MCF 10A (cell line): ENCODE data around the gene FLNC. TPM values are rescaled to one million over a fixed set of nuclear protein-coding genes. Genes with fewer than 3 reads are reported as not detected.

Experiments used
- BruUV-seq: library from RNA; stranded (reverse); fragments of 400-500 nt; replicated peaks from 2 replicates; lab custom pipeline; 2021; lab: Mats Ljungman, UMichigan
- CTCF ChIA-PET: fragments of 300-600 bp; sonication (Branson Sonifier 250); formaldehyde crosslinking; extraction: SDS; loops from one replicate; lab custom pipeline; 2021; ENCODE audit warnings: antibody characterized with exemption, inconsistent platforms; lab: Yijun Ruan, JAX
- POLR2A ChIA-PET: fragments of 300-600, 350-650 bp; sonication (Branson Sonifier 250); formaldehyde crosslinking; extraction: SDS; loops from one replicate; lab custom pipeline; 2020; ENCODE audit warnings: antibody characterized with exemption, inconsistent platforms; lab: Yijun Ruan, JAX
- DNase-seq: peaks from one replicate; pipeline ENCODE4 v3.0.0-alpha.2; 2018; ENCODE audit not compliant: unreplicated experiment
- H3K27ac Mint-ChIP-seq: one replicate; pipeline ENCODE4 v1.8.0; 2022; ENCODE audit warnings: mild to moderate bottlenecking, low read depth, mixed read lengths; ENCODE audit not compliant: unreplicated experiment
- H3K27me3 Mint-ChIP-seq: one replicate; pipeline ENCODE4 v1.8.0; 2022; ENCODE audit warnings: mixed read lengths; ENCODE audit not compliant: insufficient read depth, unreplicated experiment
- H3K36me3 Mint-ChIP-seq: one replicate; pipeline ENCODE4 v1.8.0; 2022; ENCODE audit warnings: mild to moderate bottlenecking, moderate library complexity, mixed read lengths; ENCODE audit not compliant: insufficient read depth, unreplicated experiment
- H3K4me1 Mint-ChIP-seq: one replicate; pipeline ENCODE4 v1.8.0; 2022; ENCODE audit warnings: mixed read lengths; ENCODE audit not compliant: insufficient read depth, unreplicated experiment
- H3K4me3 Mint-ChIP-seq: one replicate; pipeline ENCODE4 v1.8.0; 2022; ENCODE audit warnings: mild to moderate bottlenecking, moderate library complexity, mixed read lengths; ENCODE audit not compliant: unreplicated experiment
- H3K9me3 Mint-ChIP-seq: one replicate; pipeline ENCODE4 v1.8.0; 2022; ENCODE audit warnings: mixed read lengths; ENCODE audit not compliant: unreplicated experiment
- CTCF ChIP-seq: fragments of 200-600 bp; IDR thresholded peaks from one replicate; pipeline ENCODE4 v1.8.0; 2022; ENCODE audit warnings: antibody characterized with exemption, mild to moderate bottlenecking; ENCODE audit not compliant: unreplicated experiment
- intact Hi-C: fragments of 100-400 bp; cut with micrococcal nuclease; formaldehyde crosslinking; loops from 2 replicates; pipeline ENCODE4 v1.14.1; 2022
- total RNA-seq: library from RNA; stranded (reverse); gene quantifications from 2 replicates; pipeline ENCODE4 v1.2.3, GENCODE V29; 2022

The FLNC gene
- total RNA-seq, 1 experiment from 2014 or later, result 0.28 TPM

DNA sequence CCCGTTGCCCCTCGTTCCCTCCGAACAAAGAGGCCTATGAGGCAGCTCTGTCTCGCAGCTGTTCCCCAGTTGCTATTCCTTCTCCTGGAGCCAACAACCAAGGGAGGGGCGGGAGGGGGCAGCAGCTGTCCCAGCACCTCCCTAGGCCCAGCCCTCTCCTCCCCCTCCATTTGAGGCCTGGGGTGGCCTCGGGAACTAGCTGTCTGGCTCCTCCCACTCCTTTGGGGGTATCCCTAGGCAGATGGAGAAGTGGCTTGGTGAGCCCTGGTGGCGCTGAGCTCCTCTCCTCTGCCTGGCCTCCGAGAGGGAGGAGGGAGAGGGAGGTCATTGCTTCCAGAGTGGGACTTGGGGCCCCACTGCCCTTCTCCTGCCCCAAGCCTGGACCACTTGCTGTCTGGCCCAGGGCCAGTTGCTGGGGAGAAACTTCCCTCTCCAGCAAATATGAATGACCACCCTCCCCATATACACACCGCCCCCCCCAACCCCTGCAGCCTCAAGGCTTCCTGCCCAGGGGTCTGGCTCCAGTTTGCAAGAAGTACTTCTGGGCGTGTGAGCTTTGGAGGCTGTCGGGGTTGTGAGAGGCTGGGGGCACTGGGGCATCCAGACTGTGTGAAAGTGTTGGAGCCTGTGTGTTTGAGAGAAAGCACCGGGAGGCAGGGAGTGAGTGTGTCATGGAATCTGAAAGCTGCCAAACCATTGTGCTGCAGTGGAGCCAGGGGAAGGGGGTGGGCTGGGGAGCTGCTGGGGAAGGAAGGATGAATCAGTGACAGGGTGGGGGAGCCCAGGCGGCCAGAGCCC is 3.1 kb downstream of the FLNC start:
- H3K4me1 Mint-ChIP-seq, result no peaks in the 10 kb centered on the region
- no peak overlapping the region for H3K4me3 Mint-ChIP-seq
- POLR2A ChIA-PET, result no interaction called here
- H3K27me3 Mint-ChIP-seq, result peaks cover 11% of the 10 kb centered on the region
- DNase-seq, result no peak
- H3K27ac Mint-ChIP-seq, result no peak overlapping the region
- no peaks in the 10 kb centered on the region for H3K9me3 Mint-ChIP-seq
- intact Hi-C loops, result no loop called here
- no peaks in the 10 kb centered on the region for H3K36me3 Mint-ChIP-seq
- TF ChIP-seq CTCF, result no peak
- CTCF ChIA-PET, result interaction anchor here (0.6 to 0.7 kb wide), 2 partner anchors 109 to 247 kb away, joined by 3 read pairs; no protein-coding TSS in a partner anchor
- no TSS peak for BruUV-seq

GRCh38 chr7:128833946-128834325 is 3.7 kb downstream of the FLNC start:
- Mint-ChIP-seq H3K4me1 (no peaks in the 10 kb centered on the region), H3K9me3 (no peaks in the 10 kb centered on the region), H3K36me3 (no peaks in the 10 kb centered on the region), H3K27me3 (peaks cover 11% of the 10 kb centered on the region), H3K27ac (no peak overlapping the region), H3K4me3 (no peak overlapping the region)
- no peak for TF ChIP-seq CTCF
- BruUV-seq, result no TSS peak
- ChIA-PET POLR2A (interaction anchor here (1.0 kb wide), 1 partner anchor 10 kb away, joined by 4 read pairs; no protein-coding TSS in a partner anchor), CTCF (interaction anchor here (0.7 kb wide), 1 partner anchor 109 kb away, joined by 3 read pairs; no protein-coding TSS in a partner anchor)
- intact Hi-C loops, result no loop called here
- DNase-seq, result no peak

GRCh38 chr7:128835231-128835751 is 5.1 kb downstream of the FLNC start:
- Mint-ChIP-seq H3K9me3 (no peaks in the 10 kb centered on the region), H3K4me1 (no peaks in the 10 kb centered on the region), H3K27me3 (peaks cover 6% of the 10 kb centered on the region), H3K27ac (no peak overlapping the region), H3K4me3 (no peak overlapping the region), H3K36me3 (no peaks in the 10 kb centered on the region)
- POLR2A ChIA-PET, result interaction anchor here (0.6 kb wide), 1 partner anchor 21 kb away, joined by 3 read pairs; no protein-coding TSS in a partner anchor
- no peak for TF ChIP-seq CTCF
- intact Hi-C loops, result no loop called here
- CTCF ChIA-PET, result interaction anchor here (1.1 kb wide), 1 partner anchor 9 kb away, joined by 4 read pairs; no protein-coding TSS in a partner anchor
- no peak for DNase-seq
- no TSS peak for BruUV-seq
